Effector memory CD4-positive, alpha-beta T cell (primary cell): Measurements from ENCODE around the gene PF4V1.

Experiments used
- DNase-seq, 3 donors: peaks; one replicate each; pipeline ENCODE4 v3.0.0-alpha.2; 2020
- H3K27ac ChIP-seq: 2 replicates; pipeline ENCODE4 v1.7.0; 2013; ENCODE audit warnings: mild to moderate bottlenecking, low read length, moderate library complexity; ENCODE audit not compliant: insufficient read depth, poor library complexity, severe bottlenecking
- H3K27me3 ChIP-seq: replicated peaks from 2 replicates; pipeline ENCODE4 v1.7.0; 2013; ENCODE audit warnings: mild to moderate bottlenecking, low read length; ENCODE audit not compliant: insufficient read depth, control insufficient read depth, poor library complexity, severe bottlenecking
- H3K36me3 ChIP-seq: 2 replicates; pipeline ENCODE4 v1.7.0; 2013; ENCODE audit warnings: mild to moderate bottlenecking, low read length, moderate library complexity; ENCODE audit not compliant: control insufficient read depth, insufficient read depth
- H3K4me1 ChIP-seq: 2 replicates; pipeline ENCODE4 v1.7.0; 2013; ENCODE audit warnings: low read length, mild to moderate bottlenecking; ENCODE audit not compliant: control insufficient read depth, insufficient read depth, poor library complexity, severe bottlenecking
- H3K4me3 ChIP-seq: 2 replicates; pipeline ENCODE4 v1.7.0; 2013; ENCODE audit warnings: low read length, low read depth, mild to moderate bottlenecking; ENCODE audit not compliant: insufficient read depth, poor library complexity, severe bottlenecking
- H3K9me3 ChIP-seq: 2 replicates; pipeline ENCODE4 v1.7.0; 2013; ENCODE audit warnings: mild to moderate bottlenecking, low read length, moderate library complexity; ENCODE audit not compliant: control insufficient read depth

PF4V1 gene

GRCh38 chr4:73869130-73870055 lies 16.3 kb downstream of the PF4V1 start, which contains the start of gene CXCL1:
TSS of gene CXCL1 (plus strand) at chr4:73869393. CDS start at chr4:73869471, 78 bp downstream.
- H3K4me3 ChIP-seq = no peak within 1 kb of the TSS
- H3K9me3 ChIP-seq = no peaks in the 10 kb centered on the region
- H3K4me1 ChIP-seq = no peaks in the 10 kb centered on the region
- H3K27me3 ChIP-seq = no peaks in the 10 kb centered on the region
- no peaks in the 10 kb centered on the region for H3K36me3 ChIP-seq
- H3K27ac ChIP-seq = no peak within 1 kb of the TSS
- DNase-seq = no peak

GRCh38 chr4:73870260-73870659 lies 17.2 kb downstream of the PF4V1 start:
- H3K36me3 ChIP-seq = no peaks in the 10 kb centered on the region
- H3K27ac ChIP-seq = no peak overlapping the region
- no peak for DNase-seq
- no peaks in the 10 kb centered on the region for H3K27me3 ChIP-seq
- no peaks in the 10 kb centered on the region for H3K4me1 ChIP-seq
- H3K9me3 ChIP-seq = no peaks in the 10 kb centered on the region
- H3K4me3 ChIP-seq = no peak overlapping the region

DNA sequence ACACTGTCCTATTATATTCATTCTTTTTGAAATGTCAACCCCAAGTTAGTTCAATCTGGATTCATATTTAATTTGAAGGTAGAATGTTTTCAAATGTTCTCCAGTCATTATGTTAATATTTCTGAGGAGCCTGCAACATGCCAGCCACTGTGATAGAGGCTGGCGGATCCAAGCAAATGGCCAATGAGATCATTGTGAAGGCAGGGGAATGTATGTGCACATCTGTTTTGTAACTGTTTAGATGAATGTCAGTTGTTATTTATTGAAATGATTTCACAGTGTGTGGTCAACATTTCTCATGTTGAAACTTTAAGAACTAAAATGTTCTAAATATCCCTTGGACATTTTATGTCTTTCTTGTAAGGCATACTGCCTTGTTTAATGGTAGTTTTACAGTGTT lies 17.7 kb downstream of the PF4V1 start:
- H3K36me3 ChIP-seq = no peaks in the 10 kb centered on the region
- H3K27me3 ChIP-seq = no peaks in the 10 kb centered on the region
- no peak for DNase-seq
- H3K4me3 ChIP-seq = no peak overlapping the region
- no peaks in the 10 kb centered on the region for H3K9me3 ChIP-seq
- no peaks in the 10 kb centered on the region for H3K4me1 ChIP-seq
- no peak overlapping the region for H3K27ac ChIP-seq

GRCh38 chr4:73871511-73872310 lies 18.6 kb downstream of the PF4V1 start:
- no peak overlapping the region for H3K27ac ChIP-seq
- no peak overlapping the region for H3K4me3 ChIP-seq
- no peaks in the 10 kb centered on the region for H3K4me1 ChIP-seq
- H3K27me3 ChIP-seq = no peaks in the 10 kb centered on the region
- H3K9me3 ChIP-seq = no peaks in the 10 kb centered on the region
- H3K36me3 ChIP-seq = no peaks in the 10 kb centered on the region
- no peak for DNase-seq

DNA sequence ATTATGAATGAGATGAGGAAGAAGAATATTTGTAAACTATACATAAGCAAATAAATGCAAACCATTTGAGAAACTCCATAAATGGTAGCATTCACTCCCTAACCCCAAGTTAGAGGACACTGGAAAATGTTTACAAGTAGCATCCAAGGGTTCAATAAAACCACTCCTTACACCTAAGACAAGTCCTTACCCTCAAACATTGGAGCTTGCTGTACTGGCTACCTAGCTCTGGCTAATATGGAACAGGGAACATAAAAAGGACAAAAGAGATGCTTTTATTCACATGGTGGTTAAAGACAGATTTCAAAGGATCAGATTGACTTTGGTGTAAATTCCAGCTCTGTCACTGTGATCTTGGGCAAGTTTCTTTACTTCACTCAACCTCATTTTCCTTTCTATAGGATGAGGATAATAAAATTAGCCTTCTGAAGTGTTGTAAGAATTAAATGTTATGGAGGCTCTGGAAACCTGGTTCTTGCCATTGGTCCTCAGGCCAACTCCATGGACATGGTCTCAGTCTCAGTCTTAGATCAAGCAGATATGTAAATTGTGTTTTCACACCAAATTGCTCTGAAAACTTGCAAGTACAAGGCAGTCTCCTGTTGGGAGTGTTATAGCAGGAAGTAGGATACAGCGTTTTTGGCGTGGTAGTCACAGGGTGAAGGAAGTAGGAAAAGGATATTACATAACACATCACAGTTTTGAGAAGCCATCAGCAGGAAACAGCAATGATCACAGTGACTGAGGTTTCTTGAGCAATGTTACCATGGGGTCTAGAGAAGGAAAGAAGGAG lies 19.4 kb downstream of the PF4V1 start:
- Histone ChIP-seq H3K4me1 (no peaks in the 10 kb centered on the region), H3K4me3 (no peak overlapping the region), H3K27me3 (no peaks in the 10 kb centered on the region), H3K36me3 (no peaks in the 10 kb centered on the region), H3K9me3 (no peaks in the 10 kb centered on the region), H3K27ac (no peak overlapping the region)
- no peak for DNase-seq

DNA sequence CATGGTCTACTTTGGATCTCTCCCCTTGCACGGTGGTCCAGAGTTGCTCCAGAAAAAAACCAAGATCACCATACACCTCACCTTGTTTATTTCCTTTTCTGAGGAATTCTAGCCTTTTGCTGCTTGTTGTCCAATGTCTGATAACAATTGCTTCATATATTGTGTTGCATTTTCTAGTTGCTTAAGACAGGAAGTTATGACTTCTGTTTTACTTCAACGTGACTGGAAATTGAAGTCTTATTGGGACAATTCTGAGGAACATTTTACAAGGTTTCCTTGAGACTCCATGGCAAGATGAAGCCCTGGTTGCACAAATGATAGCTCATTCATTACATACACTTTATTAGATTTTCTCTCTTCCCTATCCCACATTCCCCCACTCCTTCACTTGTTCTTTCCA lies 21.3 kb downstream of the PF4V1 start:
- no peak overlapping the region for H3K27ac ChIP-seq
- H3K36me3 ChIP-seq = no peaks in the 10 kb centered on the region
- H3K4me1 ChIP-seq = no peaks in the 10 kb centered on the region
- H3K27me3 ChIP-seq = no peaks in the 10 kb centered on the region
- H3K4me3 ChIP-seq = no peak overlapping the region
- DNase-seq = no peak
- no peaks in the 10 kb centered on the region for H3K9me3 ChIP-seq

GRCh38 chr4:73875401-73875800 lies 22.3 kb downstream of the PF4V1 start:
- Histone ChIP-seq H3K4me3 (no peak overlapping the region), H3K27ac (no peak overlapping the region), H3K4me1 (no peaks in the 10 kb centered on the region), H3K27me3 (no peaks in the 10 kb centered on the region), H3K9me3 (no peaks in the 10 kb centered on the region), H3K36me3 (no peaks in the 10 kb centered on the region)
- no peak for DNase-seq

DNA sequence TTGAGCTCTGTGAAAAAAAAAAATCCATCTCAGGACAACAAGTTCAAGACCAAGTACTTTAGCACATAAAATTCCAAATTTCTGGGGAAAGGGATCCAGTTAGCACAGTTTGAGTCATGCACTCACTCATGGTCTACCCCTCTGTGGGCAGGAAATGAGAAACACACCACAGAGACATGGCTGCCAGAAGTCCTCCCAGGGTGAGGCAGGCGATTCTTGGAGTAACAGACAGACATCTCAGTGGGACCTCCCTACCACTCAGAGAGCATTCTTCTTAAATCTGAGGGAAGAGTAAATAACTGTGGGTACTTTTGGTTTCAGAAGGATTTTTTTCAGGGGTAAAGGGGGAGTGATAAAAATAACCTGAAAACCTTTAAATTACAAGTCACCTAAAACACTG lies 30.2 kb downstream of the PF4V1 start:
- no peak for DNase-seq
- no peak overlapping the region for H3K27ac ChIP-seq
- H3K4me1 ChIP-seq = no peaks in the 10 kb centered on the region
- no peaks in the 10 kb centered on the region for H3K9me3 ChIP-seq
- no peak overlapping the region for H3K4me3 ChIP-seq
- no peaks in the 10 kb centered on the region for H3K36me3 ChIP-seq
- no peaks in the 10 kb centered on the region for H3K27me3 ChIP-seq

- Histone ChIP-seq H3K27me3 (no peaks in the 10 kb centered on the region), H3K4me1 (no peaks in the 10 kb centered on the region), H3K36me3 (no peaks in the 10 kb centered on the region), H3K4me3 (no peak overlapping the region), H3K27ac (no peak overlapping the region), H3K9me3 (no peaks in the 10 kb centered on the region)
- DNase-seq = no peak
Measured at GRCh38 chr4:73885574-73886267, 32.6 kb downstream of the PF4V1 start.
